Body of pancreas (tissue), 4 donors: ENCODE data around the gene COMMD1.

Experiments used
- CTCF ChIP-seq, 7 experiments: fragments of 450-650 bp in 4 of 7; fragments of 200-600 bp in 3 of 7; sonication (generic) in 3 of 7; IDR thresholded peaks; one replicate each; pipeline ENCODE4 v1.5.1; 2016 to 2019; ENCODE audit warnings: antibody characterized with exemption in 7 of 7
- POLR2A ChIP-seq, 3 donors: fragments of 450-650 bp; IDR thresholded peaks; one replicate each; pipeline ENCODE4 v1.6.1; 2016; ENCODE audit warnings: antibody characterized with exemption in 3 of 3, mild to moderate bottlenecking in 2 of 3

GRCh38 chr2:62013641-62014040, 108.2 kb downstream of the COMMD1 start:
- no peak for TF ChIP-seq CTCF (IDR thresholded peaks at IDR 0.05)
- TF ChIP-seq POLR2A (IDR thresholded peaks at IDR 0.05), result no peak
